Spleen (tissue), 7 donors: ENCODE data around the gene NACAD.

ENCODE experiments used
- CTCF ChIP-seq, 11 experiments: fragments of 200-600 bp in 7 of 11; fragments of 450-650 bp in 4 of 11; sonication (generic) in 4 of 11; IDR thresholded peaks in 8 of 11; conservative IDR thresholded peaks in 3 of 11; 1 replicate in 7 of 11; 2 replicates in 4 of 11; pipeline versions ENCODE4 v1.4.0 to v1.8.0; 2016 to 2021; ENCODE audit warnings: antibody characterized with exemption in 11 of 11, inconsistent platforms in 4 of 11, mild to moderate bottlenecking in 1 of 11
- POLR2A ChIP-seq, 3 donors: fragments of 450-650 bp; IDR thresholded peaks; one replicate each; pipeline ENCODE4 v1.5.1; 2017; ENCODE audit warnings: antibody characterized with exemption in 3 of 3, mild to moderate bottlenecking in 1 of 3
- POLR2AphosphoS5 ChIP-seq, 3 donors: sonication (generic); formaldehyde crosslinking; IDR thresholded peaks; one replicate each; pipeline ENCODE4 v1.5.1; 2017; ENCODE audit warnings: antibody characterized with exemption in 3 of 3
- donor health status: DM: no; HTN: no; CAD: no; lungs with moderate emphysema.
- donor health status: DM: no; HTN: no; CAD: no.
- donor health status: DM: no; HTN: no; CAD: no.

- TF ChIP-seq CTCF (IDR thresholded peaks at IDR 0.05 in 8 of 11, conservative IDR thresholded peaks at IDR 0.05 in 3 of 11) = no peak
- no peak for TF ChIP-seq POLR2AphosphoS5 (IDR thresholded peaks at IDR 0.05)
- TF ChIP-seq POLR2A (IDR thresholded peaks at IDR 0.05) = no peak
Measured at GRCh38 chr7:45126920-45127319, 38.2 kb upstream of the NACAD start.
